H7 (cell line): ENCODE measurements around the gene PCDH9. TPM values are rescaled to one million over a fixed set of nuclear protein-coding genes. Genes with fewer than 3 reads are reported as not detected.
"Not testable (repeated sequence)": the region's sequence is repeated elsewhere in the genome, so short reads cannot be mapped to it uniquely, and the experiment has no call there.

Experiments used
- DNase-seq: peaks from one replicate; pipeline ENCODE4 v3.0.0; 2012
- H3K27me3 ChIP-seq: 2 replicates; pipeline ENCODE4 v1.6.0; 2011; ENCODE audit warnings: mild to moderate bottlenecking, low read length; ENCODE audit not compliant: control insufficient read depth, insufficient read depth
- H3K36me3 ChIP-seq: replicated peaks from 2 replicates; pipeline ENCODE4 v1.5.1; 2011; ENCODE audit warnings: low read length; ENCODE audit not compliant: control insufficient read depth, insufficient read depth
- H3K4me3 ChIP-seq: 2 replicates; pipeline ENCODE4 v1.5.1; 2011; ENCODE audit warnings: low read depth, mild to moderate bottlenecking, control low read depth, low read length, moderate library complexity; ENCODE audit not compliant: insufficient read depth
- total RNA-seq: library from RNA; depleted of rRNA; stranded (reverse); fragments of >200 nt; shearing (Covaris generic); gene quantifications from 2 replicates; pipeline ENCODE4 v1.2.3, GENCODE V29; 2014

The PCDH9 gene
- total RNA-seq, 1 experiment from 2014 or later: 0.14 TPM

DNA sequence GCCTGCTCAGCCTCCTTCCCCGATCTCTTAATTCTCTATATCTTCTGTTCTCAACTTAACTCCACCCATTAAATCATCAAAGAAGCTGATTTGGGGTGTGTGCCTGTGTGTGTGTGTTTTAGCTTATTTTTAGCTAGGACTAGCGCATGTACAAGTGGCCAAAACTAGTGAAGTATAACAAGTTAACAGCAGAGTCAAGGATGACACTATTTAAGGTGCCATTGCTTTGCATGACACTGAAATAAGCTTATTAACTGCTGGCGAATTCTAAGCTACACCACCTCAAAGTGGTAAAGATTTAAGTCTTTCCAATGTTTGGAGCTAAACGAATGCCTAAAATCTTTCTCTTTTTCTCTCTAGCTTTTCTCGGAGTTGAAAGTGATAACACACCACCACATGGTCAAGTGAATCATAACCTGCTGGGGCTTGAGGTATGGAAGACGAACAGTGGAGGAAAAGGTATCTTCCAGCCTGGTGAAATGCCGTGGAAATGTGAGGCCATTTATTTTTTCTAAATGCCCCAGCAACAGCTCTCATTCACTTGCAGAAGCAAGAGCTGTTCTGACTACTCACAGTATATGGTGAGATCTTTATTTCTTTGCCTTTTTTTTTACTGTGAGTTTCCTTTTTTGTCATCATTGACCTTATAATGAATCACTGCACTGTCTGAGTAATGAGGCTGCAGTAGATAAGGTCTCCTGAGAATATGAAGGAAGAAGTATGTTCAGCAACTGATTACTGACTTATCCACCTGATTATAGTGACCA lies 570.3 kb downstream of the PCDH9 start:
- Histone ChIP-seq H3K4me3 (no peak overlapping the region), H3K36me3 (no peaks in the 10 kb centered on the region), H3K27me3 (no peaks in the 10 kb centered on the region)
- DNase-seq: no peak

DNA sequence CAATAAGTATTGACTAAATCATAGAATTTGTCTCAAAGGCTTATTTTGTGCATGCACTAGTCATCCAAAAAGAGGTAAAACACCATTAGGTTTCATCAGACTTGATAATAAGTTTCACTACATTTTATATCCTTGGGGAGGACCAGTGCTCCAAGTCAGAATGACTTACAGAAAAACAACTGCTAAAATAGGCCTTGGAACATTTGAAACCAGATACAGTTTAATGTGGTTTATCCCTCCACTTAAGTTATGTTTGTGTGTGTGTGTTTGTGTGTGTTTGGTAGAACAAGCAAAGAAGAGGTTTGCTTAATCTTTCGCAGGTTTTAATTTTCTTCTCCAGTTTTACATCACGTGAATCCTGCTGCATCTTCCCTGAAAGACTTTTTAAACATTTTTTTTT lies 570.9 kb downstream of the PCDH9 start:
- DNase-seq: no peak
- no peak overlapping the region for H3K4me3 ChIP-seq
- no peaks in the 10 kb centered on the region for H3K36me3 ChIP-seq
- no peaks in the 10 kb centered on the region for H3K27me3 ChIP-seq

DNA sequence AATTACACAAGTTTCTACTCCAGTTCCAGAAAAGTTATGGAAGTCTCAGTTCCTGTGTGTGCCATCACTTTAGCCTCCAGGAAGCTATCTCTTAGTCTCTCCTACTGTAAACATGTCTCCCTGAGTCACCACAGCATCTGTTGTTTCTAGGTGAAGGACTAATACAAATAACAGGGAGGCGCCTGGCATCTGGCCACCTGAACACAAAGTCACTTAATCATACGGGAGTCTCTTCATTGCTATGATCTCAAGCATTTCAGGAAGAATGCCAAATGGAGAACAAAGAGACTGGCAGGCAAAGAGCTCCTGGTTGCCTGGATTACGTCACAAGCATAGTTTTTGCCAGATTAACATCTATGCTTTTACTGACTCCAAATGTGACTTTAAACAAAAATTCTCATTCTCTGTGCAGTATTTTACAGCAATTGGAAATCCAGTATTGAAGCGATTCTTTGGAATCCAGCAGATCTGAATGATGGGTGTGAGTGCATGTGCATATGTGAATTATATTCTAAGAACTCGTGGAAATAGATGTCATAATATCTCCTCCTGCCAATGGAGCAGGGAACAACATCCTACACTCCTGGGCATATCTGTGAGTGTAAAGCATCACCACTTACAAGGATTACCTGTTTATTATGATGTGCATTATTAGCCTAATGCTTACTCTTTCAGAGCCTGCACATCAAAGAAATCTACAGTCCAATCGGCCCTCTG lies 572.8 kb downstream of the PCDH9 start:
- Histone ChIP-seq H3K27me3 (no peaks in the 10 kb centered on the region), H3K36me3 (no peaks in the 10 kb centered on the region), H3K4me3 (no peak overlapping the region)
- no peak for DNase-seq

DNA sequence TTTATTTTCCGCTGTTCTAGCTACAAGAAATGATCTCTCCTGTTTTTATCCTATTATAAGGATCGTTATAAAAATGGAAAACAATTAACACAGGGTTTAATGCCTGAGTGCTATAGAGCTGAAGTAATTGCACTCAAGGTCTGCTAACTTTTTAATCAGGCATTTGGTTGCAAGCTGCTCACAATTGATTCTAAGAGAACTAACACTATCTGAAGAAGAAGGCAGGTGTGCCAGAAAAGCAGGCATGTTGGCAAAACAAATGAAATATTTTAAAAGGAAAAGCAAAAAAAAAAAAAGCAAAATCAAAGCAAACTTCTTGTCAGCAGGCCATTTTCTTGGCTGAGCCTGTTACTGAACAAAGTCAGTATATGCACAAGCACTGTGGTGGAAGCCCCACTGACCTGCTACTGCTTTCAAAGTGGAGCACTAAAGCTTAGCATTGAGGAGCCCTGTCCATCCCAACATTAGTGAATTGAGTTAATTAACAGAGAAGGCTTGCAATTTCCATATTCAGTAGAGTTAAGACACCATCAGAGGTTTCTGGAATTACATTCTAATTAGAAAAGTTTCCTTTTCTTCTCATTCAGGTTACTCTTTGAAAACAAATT lies 574.2 kb downstream of the PCDH9 start:
- Histone ChIP-seq H3K4me3 (no peak overlapping the region), H3K36me3 (no peaks in the 10 kb centered on the region), H3K27me3 (no peaks in the 10 kb centered on the region)
- no peak for DNase-seq

DNA sequence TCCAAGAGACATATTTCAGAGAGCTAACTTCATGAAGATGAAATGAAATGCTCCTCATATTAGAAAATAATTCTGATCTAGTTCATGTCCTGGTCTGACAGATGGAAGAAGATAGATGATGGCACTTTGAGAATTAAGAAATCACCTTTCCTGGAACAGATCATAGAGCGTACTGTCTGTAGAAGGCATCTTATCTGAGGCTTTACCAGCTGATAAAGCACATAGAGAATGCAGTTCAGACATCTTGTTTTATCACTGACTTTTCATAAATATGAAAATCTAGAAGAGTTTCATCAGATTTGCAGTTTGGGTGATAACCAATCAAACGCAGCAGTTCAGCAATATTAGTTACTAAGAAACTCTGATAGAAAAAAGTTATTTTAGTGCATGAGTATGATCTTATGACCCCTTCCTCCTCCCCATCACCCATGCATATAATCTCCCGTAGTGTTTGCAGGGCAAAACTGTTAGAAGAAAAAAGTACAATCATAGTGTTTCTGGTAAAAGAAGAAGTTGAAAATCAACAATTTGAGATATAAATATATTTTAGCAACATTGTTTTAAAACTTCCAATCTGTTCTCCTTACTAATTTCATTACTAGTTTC lies 585.2 kb downstream of the PCDH9 start:
- no peak for DNase-seq
- no peak overlapping the region for H3K4me3 ChIP-seq
- no peaks in the 10 kb centered on the region for H3K36me3 ChIP-seq
- H3K27me3 ChIP-seq: no peaks in the 10 kb centered on the region

DNA sequence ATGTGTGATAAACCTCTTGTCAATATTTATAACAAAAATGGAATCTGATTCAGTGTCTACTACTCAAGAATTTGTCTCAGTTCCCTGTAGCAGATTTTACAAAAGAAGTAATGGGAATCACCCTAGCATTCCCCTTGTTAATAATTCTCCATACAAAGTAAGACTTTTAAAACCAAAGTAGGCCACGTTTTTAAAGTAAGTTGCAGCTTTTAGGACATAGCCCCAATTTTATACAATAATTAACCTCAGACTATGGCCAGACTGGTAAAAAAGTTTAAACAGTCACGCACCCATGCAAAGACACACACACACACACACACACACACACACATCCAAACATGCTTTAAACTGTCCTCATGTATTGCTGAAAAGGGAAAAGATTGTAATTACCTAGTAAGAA lies 589.9 kb downstream of the PCDH9 start:
- DNase-seq: no peak
- Histone ChIP-seq H3K36me3 (no peaks in the 10 kb centered on the region), H3K4me3 (no peak overlapping the region), H3K27me3 (no peaks in the 10 kb centered on the region)

DNA sequence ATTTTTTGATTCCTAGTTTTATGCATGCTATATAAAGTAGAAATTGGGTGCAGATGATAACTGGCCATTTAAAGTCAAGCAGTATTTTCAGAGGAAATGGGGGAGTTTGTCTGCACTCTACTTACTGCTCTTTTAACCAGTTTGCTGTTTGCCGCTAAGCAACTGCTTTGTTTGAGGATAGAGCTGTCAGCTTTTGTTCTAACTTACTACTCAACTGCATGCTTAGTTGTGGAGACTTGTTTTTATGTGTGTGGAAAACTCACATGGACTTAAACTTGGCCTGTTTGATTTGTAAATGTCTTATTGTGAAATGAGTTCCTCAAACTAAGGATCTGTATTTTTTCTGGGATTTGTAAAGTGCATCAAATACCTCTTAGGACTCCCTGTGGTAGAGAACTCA lies 591.1 kb downstream of the PCDH9 start:
- no peak for DNase-seq
- no peaks in the 10 kb centered on the region for H3K36me3 ChIP-seq

DNA sequence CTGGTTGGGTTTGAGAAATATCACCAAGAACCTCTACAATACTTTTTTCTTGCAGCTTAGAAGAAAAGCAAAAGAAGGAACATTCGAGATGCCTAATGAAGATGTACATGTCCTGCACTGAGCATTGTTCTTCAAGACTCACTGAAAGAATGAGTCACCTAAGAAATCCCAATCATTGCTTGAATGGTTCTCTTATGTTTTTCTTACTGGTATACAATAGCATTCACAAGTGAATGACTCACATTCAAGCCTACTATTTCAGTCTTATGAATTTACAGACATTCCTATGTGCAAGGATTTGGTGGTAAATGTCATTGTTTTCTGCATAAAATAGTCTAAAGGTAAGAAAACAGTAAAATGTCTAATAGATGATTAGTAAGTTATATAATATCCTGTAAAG lies 594.6 kb downstream of the PCDH9 start:
- DNase-seq: no peak
- no peaks in the 10 kb centered on the region for H3K36me3 ChIP-seq
- H3K27me3 ChIP-seq: no peaks in the 10 kb centered on the region
- no peak overlapping the region for H3K4me3 ChIP-seq

More for the DNA sequence above, 591.1 kb downstream of the PCDH9 start:
- Histone ChIP-seq H3K27me3 (no peaks in the 10 kb centered on the region), H3K4me3 (no peak overlapping the region)

DNA sequence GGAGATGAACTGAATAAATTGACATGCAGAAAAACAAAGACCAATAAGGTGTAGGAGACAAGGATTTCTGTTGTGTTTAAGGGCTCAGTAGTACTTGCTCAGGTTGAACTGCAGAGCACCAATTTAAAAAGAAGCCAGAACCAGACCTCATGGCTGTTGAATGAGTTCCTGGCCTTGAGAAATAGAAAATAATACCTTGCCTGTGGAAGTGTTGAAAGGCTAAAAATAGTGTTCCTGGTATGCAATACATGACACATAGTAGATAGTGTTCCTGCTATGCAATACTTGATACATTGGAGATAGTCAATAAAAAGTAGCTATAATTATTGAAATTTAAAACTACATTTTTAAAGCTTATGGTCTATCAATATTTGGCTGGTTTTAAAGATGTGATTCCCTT lies 595.8 kb downstream of the PCDH9 start:
- Histone ChIP-seq H3K4me3 (no peak overlapping the region), H3K36me3 (no peaks in the 10 kb centered on the region), H3K27me3 (no peaks in the 10 kb centered on the region)
- no peak for DNase-seq

DNA sequence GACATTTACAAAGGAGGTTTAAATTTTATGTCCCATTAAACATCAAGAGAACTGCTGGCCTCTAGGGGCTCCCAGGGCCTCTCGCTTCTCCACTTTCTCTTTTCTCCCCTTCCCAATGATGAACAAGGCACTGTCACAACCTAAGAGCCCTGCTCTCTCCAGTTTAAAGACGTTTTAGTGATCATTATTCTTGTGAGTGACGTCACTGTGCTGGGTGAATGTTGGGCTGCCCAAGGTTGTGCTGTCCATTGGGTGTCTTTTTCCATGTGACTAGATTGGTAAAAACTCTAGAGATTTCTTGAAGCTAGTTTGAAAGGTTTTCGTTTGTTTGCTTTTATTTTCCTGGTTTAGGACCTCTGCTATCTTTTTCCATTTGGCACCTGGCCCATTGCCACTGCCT lies 602.6 kb downstream of the PCDH9 start:
- Histone ChIP-seq H3K4me3 (no peak overlapping the region), H3K27me3 (no peaks in the 10 kb centered on the region), H3K36me3 (no peaks in the 10 kb centered on the region)
- DNase-seq: no peak

DNA sequence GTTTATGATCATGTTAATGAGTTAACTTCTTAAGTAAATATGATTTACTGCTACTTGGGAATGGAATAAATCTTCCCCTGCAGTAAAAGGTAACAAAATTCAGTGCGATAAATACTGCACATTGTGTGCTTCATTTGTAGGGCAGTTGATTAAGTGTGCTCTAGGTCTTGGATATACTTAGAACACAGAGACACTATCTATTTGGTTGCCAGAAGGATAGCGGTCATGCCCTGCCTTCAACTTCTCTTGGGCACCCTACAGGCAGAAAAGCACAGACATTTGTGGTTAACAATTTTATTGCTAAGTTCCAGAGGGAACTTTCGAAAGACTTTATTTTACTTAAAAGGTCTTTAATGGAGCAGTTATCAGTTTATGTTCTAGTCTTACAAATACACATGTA lies 605.8 kb downstream of the PCDH9 start:
- Histone ChIP-seq H3K27me3 (no peaks in the 10 kb centered on the region), H3K36me3 (no peaks in the 10 kb centered on the region), H3K4me3 (no peak overlapping the region)
- no peak for DNase-seq

DNA sequence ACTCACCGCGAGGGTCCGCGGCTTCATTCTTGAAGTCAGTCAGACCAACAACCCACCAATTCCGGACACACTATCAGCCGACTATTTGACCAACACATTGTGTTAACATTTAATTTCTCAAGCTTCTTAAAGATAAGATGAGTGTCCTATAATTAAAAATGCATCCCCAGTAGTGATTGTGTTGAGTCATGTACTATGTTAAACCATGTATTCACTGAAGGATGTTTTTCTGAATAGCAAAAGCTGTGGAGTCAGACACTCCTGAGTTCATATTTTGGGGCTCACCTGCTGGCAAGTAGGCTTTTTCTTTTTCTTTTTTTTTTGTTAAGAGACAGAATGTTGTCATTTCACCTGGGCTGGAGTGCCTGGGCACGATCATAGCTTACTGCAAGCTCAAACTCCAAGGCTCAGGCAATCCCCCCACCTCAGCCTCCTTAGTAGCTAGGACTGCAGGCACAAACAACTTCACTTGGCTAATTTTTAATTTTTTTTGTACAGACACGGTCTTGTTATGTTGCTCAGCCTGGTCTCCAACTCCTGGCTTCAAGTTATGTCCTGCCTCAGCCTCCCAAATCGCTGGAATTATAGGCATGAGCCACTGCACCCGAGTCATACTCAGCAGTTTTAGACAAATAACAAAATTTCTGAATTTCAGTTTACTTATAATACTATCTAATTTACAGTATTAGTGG lies 606.9 kb downstream of the PCDH9 start:
- H3K36me3 ChIP-seq: no peaks in the 10 kb centered on the region
- DNase-seq: no peak
- no peaks in the 10 kb centered on the region for H3K27me3 ChIP-seq
- H3K4me3 ChIP-seq: no peak overlapping the region

DNA sequence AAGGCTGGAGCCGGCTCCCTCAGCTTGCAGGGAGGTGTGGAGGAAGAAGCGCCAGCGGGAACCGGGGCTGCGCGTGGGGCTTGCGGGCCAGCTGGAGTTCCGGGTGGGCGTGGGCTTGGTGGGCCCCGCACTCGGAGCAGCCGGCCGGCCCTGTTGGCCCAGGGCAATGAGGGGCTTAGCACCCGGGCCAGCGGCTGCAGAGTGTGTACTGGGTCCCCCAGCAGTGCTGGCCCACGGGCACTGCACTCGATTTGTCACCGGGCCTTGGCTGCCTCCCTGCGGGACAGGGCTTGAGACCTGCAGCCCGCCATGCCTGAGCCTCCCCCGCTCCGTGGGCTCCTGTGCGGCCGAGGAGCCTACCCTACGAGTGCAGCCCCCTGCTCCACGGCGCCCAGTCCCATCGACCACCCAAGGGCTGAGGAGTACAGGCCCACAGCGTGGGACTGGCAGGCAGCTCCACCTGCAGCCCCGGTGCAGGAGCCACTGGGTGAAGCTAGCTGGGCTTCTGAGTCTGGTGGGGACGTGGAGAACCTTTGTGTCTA lies 608.2 kb downstream of the PCDH9 start:
- H3K36me3 ChIP-seq, DNase-seq: not testable (repeated sequence)

DNA sequence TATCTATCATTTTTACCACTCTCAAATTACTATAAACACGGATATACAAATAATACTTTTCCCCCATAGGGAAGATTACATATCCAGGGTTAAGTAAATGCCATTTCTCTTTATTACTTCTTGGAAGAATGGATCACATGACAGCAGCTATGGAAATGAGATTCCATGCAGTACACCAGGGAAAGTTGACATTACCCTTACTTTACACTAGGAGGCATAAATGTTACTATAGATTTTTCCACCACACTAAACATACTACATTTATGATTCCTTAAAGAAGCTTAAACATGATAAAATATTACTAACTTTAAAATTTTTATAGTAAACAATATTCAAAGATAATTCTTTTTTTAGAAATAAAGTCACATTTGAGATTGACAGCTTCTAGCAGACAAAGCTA lies 611.4 kb downstream of the PCDH9 start:
- no peaks in the 10 kb centered on the region for H3K36me3 ChIP-seq
- H3K4me3 ChIP-seq: no peak overlapping the region
- DNase-seq: peak; percentile 31
- H3K27me3 ChIP-seq: no peaks in the 10 kb centered on the region

More for the DNA sequence above, 608.2 kb downstream of the PCDH9 start:
- not testable (repeated sequence) for H3K27me3 ChIP-seq, H3K4me3 ChIP-seq
